Hepatocyte (in vitro differentiated cells): ENCODE measurements around the gene IFI30. TPM values are rescaled to one million over a fixed set of nuclear protein-coding genes. Genes with fewer than 3 reads are reported as not detected.

ENCODE experiments used
- DNase-seq: peaks from one replicate; pipeline ENCODE4 v3.0.0-alpha.2; 2016; ENCODE audit warnings: low spot score
- H2AFZ ChIP-seq: fragments of 200-600 bp; sonication (generic); 2 replicates; pipeline ENCODE4 v1.6.0; 2016; ENCODE audit warnings: antibody characterized with exemption, mild to moderate bottlenecking
- H3K27ac ChIP-seq: fragments of 200-600 bp; sonication (generic); 2 replicates; pipeline ENCODE4 v1.5.1; 2016; ENCODE audit warnings: mild to moderate bottlenecking
- H3K27me3 ChIP-seq: fragments of 200-600 bp; sonication (generic); 2 replicates; pipeline ENCODE4 v1.6.1; 2016
- H3K36me3 ChIP-seq: fragments of 200-600 bp; sonication (generic); replicated peaks from 2 replicates; pipeline ENCODE4 v1.5.1; 2016; ENCODE audit warnings: low read depth; ENCODE audit not compliant: insufficient read depth
- H3K4me1 ChIP-seq: fragments of 200-600 bp; sonication (generic); 2 replicates; pipeline ENCODE4 v1.5.1; 2016; ENCODE audit warnings: mild to moderate bottlenecking, moderate library complexity; ENCODE audit not compliant: insufficient read depth
- H3K4me2 ChIP-seq: fragments of 200-600 bp; sonication (generic); 2 replicates; pipeline ENCODE4 v1.6.0; 2016
- H3K4me3 ChIP-seq: fragments of 200-600 bp; sonication (generic); 2 replicates; pipeline ENCODE4 v1.5.1; 2016; ENCODE audit warnings: mild to moderate bottlenecking
- H3K79me2 ChIP-seq: fragments of 200-600 bp; sonication (generic); 2 replicates; pipeline ENCODE4 v1.6.0; 2017; ENCODE audit warnings: mild to moderate bottlenecking
- H3K9me2 ChIP-seq: fragments of 200-600 bp; sonication (generic); replicated peaks from 2 replicates; pipeline ENCODE4 v1.6.0; 2017; ENCODE audit warnings: mild to moderate bottlenecking; ENCODE audit not compliant: insufficient read depth
- H3K9me3 ChIP-seq: fragments of 200-600 bp; sonication (generic); 2 replicates; pipeline ENCODE4 v1.5.1; 2016; ENCODE audit warnings: low read depth, mild to moderate bottlenecking
- H4K20me1 ChIP-seq: fragments of 200-600 bp; sonication (generic); 2 replicates; pipeline ENCODE4 v1.6.0; 2016; ENCODE audit warnings: mild to moderate bottlenecking; ENCODE audit not compliant: insufficient read depth, poor library complexity, severe bottlenecking
- EZH2 ChIP-seq: fragments of 200-600 bp; sonication (generic); IDR thresholded peaks from 2 replicates; pipeline ENCODE4 v1.6.1; 2016; ENCODE audit warnings: antibody characterized with exemption, mild to moderate bottlenecking, borderline replicate concordance
- EZH2phosphoT487 ChIP-seq: fragments of 200-600 bp; sonication (generic); IDR thresholded peaks from one replicate; pipeline ENCODE4 v1.6.1; 2018; ENCODE audit warnings: antibody characterized with exemption, mild to moderate bottlenecking, low read depth, moderate library complexity; ENCODE audit not compliant: unreplicated experiment, severe bottlenecking
- WGBS: methylation state at CpG from one replicate; pipeline ENCODE4 v1.1.6; 2016; ENCODE audit warnings: low lambda C conversion rate; ENCODE audit errors: missing lambda C conversion rate; 5-methylcytosine and 5-hydroxymethylcytosine counted together
- polyA plus RNA-seq: library from polyadenylated mRNA; unstranded; fragments of >200 nt; fragmentation: Nextera tagmentation; extraction: Ambion mirVana; gene quantifications from 2 replicates; pipeline ENCODE4 v1.2.1, GENCODE V29; 2016
- total RNA-seq: library from RNA; depleted of rRNA; stranded (reverse); fragments of >200 nt; gene quantifications from 2 replicates; pipeline ENCODE4 v1.2.3, GENCODE V29; 2014
- TF ChIP-seq, protein P1 (sequence below): fragments of 200-600 bp; sonication (generic); IDR thresholded peaks from 2 replicates; pipeline ENCODE4 v1.5.1; 2016; ENCODE audit warnings: antibody characterized with exemption, mild to moderate bottlenecking; ENCODE audit not compliant: poor library complexity

IFI30 gene
- total and polyA plus RNA-seq, 2 experiments from 2014 or later, result 95.7 to 170 TPM

DNA sequence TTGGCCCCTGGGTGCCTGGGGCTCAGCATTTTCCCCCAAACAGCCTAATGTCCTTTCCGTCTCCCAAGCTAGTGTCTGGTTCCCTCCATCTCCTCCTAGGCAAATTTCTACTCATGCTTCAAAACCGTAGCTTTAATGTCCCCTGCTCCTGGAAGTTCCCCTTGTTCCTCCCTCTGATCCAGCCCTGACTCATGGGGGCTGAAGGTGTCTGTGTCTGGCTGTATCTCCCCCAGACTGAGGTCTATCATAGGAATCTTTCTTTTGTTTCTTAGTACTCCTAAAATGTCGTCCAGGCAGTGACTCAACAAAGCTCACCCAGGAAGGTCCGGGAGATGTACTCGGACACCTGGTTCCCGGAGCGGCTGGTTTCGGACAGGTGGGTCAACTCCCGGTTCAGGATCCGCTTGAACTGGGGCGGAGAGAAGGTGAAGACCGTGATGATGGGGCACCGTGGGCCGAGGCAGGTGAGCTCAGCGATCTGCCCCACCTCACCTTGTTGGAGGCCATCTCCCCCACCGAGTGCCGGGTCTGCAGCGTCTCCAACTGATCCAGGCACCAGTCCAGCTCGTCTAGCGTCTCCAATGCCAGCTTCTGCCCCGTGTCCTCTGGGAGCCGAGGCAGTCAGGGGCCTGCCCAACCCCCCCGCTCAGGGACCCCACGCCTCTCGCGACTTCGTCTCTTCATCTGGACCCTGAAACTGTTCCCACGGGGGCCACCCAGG is 46.5 kb downstream of the IFI30 start:
- H3K9me3 ChIP-seq, result no peaks in the 10 kb centered on the region
- whole genome bisulfite sequencing, result 83% methylated on average over 28 of the region's 28 CpGs
- H3K4me2 ChIP-seq, result no peak overlapping the region
- no peak overlapping the region for H3K4me3 ChIP-seq
- H3K27ac ChIP-seq, result no peak overlapping the region
- no peaks in the 10 kb centered on the region for H3K36me3 ChIP-seq
- H3K79me2 ChIP-seq, result no peaks in the 10 kb centered on the region
- DNase-seq, result no peak
- no peaks in the 10 kb centered on the region for H3K9me2 ChIP-seq
- H2AFZ ChIP-seq, result no peak overlapping the region
- H3K4me1 ChIP-seq, result no peaks in the 10 kb centered on the region
- TF ChIP-seq, protein P1, sequence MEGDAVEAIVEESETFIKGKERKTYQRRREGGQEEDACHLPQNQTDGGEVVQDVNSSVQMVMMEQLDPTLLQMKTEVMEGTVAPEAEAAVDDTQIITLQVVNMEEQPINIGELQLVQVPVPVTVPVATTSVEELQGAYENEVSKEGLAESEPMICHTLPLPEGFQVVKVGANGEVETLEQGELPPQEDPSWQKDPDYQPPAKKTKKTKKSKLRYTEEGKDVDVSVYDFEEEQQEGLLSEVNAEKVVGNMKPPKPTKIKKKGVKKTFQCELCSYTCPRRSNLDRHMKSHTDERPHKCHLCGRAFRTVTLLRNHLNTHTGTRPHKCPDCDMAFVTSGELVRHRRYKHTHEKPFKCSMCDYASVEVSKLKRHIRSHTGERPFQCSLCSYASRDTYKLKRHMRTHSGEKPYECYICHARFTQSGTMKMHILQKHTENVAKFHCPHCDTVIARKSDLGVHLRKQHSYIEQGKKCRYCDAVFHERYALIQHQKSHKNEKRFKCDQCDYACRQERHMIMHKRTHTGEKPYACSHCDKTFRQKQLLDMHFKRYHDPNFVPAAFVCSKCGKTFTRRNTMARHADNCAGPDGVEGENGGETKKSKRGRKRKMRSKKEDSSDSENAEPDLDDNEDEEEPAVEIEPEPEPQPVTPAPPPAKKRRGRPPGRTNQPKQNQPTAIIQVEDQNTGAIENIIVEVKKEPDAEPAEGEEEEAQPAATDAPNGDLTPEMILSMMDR, result no peak
- TF ChIP-seq EZH2 (no peak), EZH2phosphoT487 (no peak)
- peaks cover 4% of the 10 kb centered on the region for H3K27me3 ChIP-seq
- H4K20me1 ChIP-seq, result no peaks in the 10 kb centered on the region

DNA sequence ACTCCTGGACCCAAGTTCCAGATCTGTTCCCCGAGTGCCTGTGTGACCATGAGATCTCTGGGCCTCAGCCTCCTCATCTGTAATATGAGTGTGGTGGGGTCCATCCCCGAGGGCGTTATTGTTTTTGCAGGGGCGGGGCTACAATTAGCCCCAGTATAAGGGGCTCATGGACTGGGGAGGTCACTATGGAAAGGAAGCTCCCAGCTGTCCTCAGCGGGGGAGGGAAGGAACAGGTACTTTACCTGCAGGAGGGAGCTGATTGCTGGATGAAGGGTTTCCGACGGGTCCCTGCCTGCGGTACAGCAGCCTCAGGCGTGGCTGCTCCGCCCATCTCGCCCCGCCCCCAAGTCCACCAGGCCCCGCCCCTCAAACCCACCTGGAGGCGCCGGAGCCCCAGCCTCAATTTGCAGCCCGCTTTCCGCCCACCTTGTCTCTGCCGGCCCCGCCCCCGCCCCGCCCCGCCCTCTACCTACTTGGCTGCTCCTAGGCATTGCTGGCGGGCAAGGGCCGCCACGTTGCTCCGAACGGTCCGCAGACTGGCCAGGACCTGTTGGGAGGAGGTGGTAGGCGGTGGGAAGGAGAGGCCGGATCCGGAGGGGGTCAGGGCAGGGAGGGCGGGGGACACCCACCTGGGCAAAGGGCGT is 47.1 kb downstream of the IFI30 start:
- no peaks in the 10 kb centered on the region for H4K20me1 ChIP-seq
- no peaks in the 10 kb centered on the region for H3K36me3 ChIP-seq
- H3K27ac ChIP-seq, result no peak overlapping the region
- TF ChIP-seq EZH2phosphoT487, result no peak
- TF ChIP-seq, protein P1, result no peak
- no peak for TF ChIP-seq EZH2
- DNase-seq, result peak; percentile 30
- H3K9me3 ChIP-seq, result no peaks in the 10 kb centered on the region
- H3K4me2 ChIP-seq, result peak overlapping the region; percentile 47
- H3K4me1 ChIP-seq, result peaks cover 5% of the 10 kb centered on the region
- H3K27me3 ChIP-seq, result peaks cover 10% of the 10 kb centered on the region
- H2AFZ ChIP-seq, result no peak overlapping the region
- H3K79me2 ChIP-seq, result no peaks in the 10 kb centered on the region
- 9% methylated on average over 25 of the region's 33 CpGs for WGBS
- H3K4me3 ChIP-seq, result no peak overlapping the region
- no peaks in the 10 kb centered on the region for H3K9me2 ChIP-seq

DNA sequence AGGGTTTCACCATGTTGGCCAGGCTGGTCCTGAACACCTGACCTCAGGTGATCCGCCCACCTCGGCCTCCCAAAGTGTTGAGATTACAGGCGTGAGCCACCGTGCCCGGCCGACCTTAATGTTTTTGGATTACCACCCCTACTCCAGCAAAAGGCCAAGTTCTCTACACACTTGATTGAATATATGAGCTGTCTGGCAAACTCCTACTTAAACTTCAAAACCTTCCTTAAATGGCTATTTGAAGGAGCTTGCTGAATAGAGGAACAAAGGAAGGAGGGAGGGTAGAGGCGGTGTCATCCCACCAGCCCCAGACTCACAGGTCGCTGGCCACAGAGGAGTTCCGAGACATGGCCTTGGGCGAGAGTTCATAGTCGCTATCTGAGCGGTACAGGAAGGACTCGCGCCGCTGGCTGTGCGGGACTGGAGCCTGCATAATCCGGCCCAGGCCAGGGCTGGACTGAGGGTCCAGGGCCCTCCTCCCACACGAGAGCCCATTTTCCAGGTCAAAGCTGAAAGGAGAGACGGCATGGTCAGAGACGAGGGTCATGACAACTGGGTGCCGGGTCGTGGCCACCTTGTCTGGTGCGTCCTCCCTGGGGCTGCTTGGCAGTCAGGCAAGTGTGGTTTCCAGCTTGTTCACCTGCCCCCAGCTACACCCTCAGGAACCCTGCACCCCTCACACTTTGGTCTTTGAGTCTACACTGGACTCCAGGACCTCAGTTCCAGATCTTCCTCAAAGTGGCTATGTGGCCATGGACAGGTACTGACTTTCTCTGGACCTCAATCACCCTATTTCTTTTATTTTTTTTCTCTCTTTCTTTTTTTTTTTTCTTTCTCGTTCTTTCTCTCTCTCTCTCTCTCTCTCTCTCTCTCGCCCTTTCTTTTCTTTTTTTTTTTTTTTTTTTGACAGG is 48.5 kb downstream of the IFI30 start:
- 87% methylated on average over 23 of the region's 25 CpGs for WGBS
- H3K79me2 ChIP-seq, result no peaks in the 10 kb centered on the region
- H3K4me1 ChIP-seq, result peaks cover 5% of the 10 kb centered on the region
- no peak overlapping the region for H3K4me2 ChIP-seq
- peaks cover 11% of the 10 kb centered on the region for H3K27me3 ChIP-seq
- no peak for DNase-seq
- H3K4me3 ChIP-seq, result no peak overlapping the region
- no peaks in the 10 kb centered on the region for H4K20me1 ChIP-seq
- no peaks in the 10 kb centered on the region for H3K9me3 ChIP-seq
- H3K9me2 ChIP-seq, result no peaks in the 10 kb centered on the region
- TF ChIP-seq EZH2, result no peak
- TF ChIP-seq EZH2phosphoT487, result no peak
- TF ChIP-seq, protein P1, result no peak
- no peaks in the 10 kb centered on the region for H3K36me3 ChIP-seq
- no peak overlapping the region for H2AFZ ChIP-seq
- H3K27ac ChIP-seq, result no peak overlapping the region
